HG03095 (cell line): Measurements from ENCODE around the gene MACF1.
"Not testable (repeated sequence)": the region's sequence is repeated elsewhere in the genome, so short reads cannot be mapped to it uniquely, and the experiment has no call there.

Experiments
- ATAC-seq: cut with Tn5 transposase; IDR thresholded peaks from one replicate; pipeline ENCODE4 v1.9.1; 2021; ENCODE audit warnings: moderate library complexity; ENCODE audit not compliant: unreplicated experiment

The MACF1 gene

DNA sequence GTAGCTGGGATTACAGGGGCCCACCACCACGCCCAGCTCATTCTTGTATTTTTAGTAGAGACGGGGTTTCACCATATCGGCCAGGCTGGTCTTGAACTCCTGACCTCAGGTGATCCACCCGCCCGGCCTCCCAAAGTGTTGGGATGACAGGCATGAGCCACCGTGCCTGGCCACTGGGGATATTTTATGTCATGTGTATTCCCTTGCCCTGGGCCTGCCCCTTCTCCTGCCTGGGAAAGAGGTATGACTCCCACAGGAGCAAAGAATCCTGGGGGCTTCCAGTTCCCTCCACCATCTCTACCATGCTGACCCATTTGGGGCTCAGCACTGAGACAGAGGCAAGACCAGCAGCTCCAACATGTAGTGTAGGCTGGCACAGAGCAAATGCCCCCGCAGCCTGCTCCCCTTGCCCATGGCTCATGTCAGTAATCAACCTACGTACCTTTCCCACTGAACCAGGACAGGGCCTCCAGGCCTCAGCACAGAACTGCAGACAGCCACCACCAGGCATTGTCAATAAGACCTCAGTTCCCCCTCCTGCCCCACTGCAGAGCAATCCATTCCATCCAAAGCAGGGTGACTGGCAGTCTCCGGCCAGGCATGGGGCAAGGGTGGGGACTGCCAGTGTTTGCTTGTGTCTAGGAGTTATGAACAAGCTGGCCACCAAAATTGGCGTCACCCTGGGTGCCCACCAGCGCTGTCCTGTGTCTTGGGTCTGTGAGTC lies 322.1 kb downstream of the MACF1 start:
- no peak for ATAC-seq

DNA sequence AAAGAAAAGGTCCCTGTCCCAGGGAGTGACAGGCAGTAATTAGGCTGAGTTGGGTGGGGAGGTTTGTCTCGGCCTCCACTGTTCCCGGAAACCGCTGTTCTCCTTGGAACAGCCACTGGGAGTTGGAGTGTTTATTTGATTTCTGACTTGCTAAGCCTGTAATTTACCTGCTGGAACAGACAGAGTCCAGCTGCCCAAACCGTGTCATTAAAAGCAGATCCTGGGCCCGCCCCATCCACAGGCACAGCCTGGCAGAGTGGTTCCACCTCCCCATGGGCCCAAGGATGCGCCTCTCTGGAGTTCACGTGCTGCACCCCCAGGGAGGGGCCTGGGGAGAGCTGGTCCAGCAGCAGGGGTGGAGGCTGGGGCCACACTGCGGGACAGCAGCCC lies 322.7 kb downstream of the MACF1 start:
- not testable (repeated sequence) for ATAC-seq

DNA sequence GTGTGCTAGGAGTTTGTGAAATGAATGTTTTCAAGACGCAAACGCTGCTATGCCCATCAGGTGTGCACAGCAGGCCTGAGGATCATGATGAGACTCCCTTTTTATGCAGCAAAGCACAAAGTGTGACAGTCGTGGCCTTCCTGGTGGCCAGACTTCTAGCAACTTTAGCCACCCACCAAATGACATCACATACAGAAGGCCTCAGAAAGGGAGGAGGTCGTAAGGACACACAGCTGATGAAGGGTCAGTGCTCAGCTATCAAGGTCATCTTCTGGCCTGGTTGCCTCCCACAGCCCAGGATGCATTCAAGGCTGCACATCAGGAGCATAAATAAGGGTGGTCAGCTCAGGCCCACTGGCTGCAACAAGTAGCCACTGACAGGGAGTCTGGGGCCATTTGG lies 323.6 kb downstream of the MACF1 start:
- ATAC-seq: no peak

DNA sequence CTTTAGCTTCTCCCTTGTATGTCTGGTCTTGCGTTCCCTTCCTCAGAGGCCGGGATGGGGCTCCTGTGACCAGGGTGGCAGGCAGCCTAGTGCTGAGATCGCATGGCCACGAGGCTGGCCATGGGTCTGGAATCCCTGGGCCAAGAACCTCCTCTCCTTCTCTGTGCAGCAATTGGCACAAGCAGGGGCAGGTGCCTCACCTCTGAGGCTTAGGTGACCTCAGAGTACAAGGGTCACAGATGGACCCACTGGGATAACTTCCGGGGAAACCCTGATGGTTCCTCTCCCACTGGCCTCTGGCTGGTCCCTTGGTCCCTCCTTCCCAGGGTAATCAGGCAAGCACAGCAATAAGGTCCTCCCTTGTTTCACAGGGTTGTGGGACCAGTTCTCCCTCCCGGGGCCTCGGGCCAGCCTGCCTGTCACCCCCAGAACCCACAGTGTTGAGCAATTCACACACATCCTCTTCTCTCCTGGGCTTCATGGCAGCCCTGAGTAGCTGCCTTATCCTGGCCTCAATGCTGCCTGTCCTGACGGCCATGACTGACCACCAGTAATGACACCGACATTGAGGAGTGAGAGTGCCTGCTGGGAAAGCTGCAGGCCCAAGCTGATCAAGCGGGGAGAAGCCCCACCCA lies 325.5 kb downstream of the MACF1 start:
- ATAC-seq: no peak

DNA sequence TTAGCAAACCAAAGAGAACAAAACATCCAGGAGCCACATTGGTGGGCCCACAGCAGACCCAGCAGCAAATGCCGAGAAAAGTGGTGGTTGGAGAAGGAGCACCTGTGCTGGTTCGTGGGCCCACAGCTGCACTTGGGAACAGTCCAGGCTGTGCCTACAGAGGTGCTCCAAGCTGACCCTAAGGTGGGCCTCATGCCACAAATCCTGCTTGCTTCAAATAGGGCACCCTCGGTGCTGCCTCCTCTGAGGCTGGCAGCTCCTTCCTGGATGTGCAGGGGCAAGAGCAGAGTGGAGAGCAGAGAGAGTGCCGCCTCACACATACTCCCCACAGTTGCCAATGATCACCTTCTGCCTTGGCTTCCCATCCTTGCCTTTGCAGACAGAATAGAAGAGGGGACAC lies 327.0 kb downstream of the MACF1 start:
- ATAC-seq: no peak

DNA sequence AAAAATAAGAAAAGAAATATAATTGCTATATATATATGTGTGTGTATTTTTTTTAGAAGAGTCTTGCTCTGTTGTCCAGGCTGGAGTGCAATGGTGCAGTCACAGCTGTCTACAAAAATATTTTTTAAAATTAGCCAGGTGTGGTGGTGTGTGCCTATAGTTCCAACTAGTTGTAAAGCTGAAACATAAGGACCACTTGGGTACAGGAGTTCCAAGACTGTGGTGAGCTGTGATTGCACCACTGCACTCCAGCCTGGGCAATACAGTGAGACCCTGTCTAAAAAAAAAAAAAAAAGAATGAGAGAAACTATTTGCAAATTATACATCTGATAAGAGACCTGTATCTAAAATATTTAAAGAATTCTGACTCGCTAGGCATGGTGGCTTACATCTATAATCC lies 328.9 kb downstream of the MACF1 start:
- ATAC-seq: no peak
